ENCODE data around the gene DSPP.

- TF ChIP-seq CTCF (IDR thresholded peaks at IDR 0.05; ENCODE audit: low read depth, low read length, poor library complexity, severe bottlenecking) = no peak
- TF ChIP-seq EZH2phosphoT487 (IDR thresholded peaks at IDR 0.05; ENCODE audit: borderline replicate concordance, low read length) = no peak
Measured at GRCh38 chr4:87616268-87616667, 7.9 kb downstream of the DSPP start.

All from DOHH2 (cell line).